ENCODE measurements around the gene CCT8L2.
"Not testable (repeated sequence)": the region's sequence is repeated elsewhere in the genome, so short reads cannot be mapped to it uniquely, and the experiment has no call there.

CCT8L2 gene

GRCh38 chr22:16592231-16592630 lies 379 bp downstream of the CCT8L2 start:
- DNase-seq: not testable (repeated sequence)

- not testable (repeated sequence) for DNase-seq
Observed at GRCh38 chr22:16591136-16591535, 1.5 kb downstream of the CCT8L2 start.

- no peak for DNase-seq
Observed at GRCh38 chr22:16586991-16587390, 5.6 kb downstream of the CCT8L2 start.

- DNase-seq: no peak
Observed at GRCh38 chr22:16586170-16586569, 6.4 kb downstream of the CCT8L2 start.

DNA sequence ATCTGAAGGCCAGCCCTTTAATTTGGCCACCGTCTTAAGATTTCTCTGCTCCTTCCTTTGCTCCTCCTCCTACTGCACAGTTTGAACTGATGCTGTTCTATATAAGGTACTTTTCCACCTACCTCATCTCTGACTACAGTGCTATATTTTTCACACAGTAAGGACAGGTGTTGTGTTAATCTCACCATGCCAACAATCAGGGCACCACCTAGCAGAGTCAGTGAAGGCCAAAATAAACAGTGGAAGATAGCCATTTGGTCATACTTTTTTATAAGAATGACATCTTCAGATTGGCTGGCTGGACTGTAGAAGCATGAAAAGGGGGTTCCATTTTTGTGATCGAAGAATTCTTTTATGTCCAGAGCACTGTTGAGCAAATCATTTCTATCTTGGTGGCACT lies 11.7 kb downstream of the CCT8L2 start:
- not testable (repeated sequence) for DNase-seq

GRCh38 chr22:16569240-16569834 lies 23.3 kb downstream of the CCT8L2 start:
- DNase-seq: not testable (repeated sequence)

DNA sequence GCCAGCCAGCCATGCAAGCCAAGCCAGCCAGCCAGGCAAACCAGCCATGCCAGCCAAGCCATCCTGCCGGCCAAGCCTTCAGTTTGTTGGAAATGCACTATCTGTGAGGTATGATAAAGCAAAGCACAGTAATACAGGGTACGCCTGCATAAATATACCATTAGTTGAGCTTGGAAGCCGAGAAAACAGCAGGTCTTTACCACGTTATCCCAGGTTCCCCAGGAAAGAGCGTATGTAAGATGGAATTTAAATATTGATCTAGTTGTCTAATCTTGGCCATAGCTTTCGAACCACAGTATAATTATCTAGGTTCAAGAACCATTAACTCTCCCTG lies 24.2 kb downstream of the CCT8L2 start:
- DNase-seq: no peak

DNA sequence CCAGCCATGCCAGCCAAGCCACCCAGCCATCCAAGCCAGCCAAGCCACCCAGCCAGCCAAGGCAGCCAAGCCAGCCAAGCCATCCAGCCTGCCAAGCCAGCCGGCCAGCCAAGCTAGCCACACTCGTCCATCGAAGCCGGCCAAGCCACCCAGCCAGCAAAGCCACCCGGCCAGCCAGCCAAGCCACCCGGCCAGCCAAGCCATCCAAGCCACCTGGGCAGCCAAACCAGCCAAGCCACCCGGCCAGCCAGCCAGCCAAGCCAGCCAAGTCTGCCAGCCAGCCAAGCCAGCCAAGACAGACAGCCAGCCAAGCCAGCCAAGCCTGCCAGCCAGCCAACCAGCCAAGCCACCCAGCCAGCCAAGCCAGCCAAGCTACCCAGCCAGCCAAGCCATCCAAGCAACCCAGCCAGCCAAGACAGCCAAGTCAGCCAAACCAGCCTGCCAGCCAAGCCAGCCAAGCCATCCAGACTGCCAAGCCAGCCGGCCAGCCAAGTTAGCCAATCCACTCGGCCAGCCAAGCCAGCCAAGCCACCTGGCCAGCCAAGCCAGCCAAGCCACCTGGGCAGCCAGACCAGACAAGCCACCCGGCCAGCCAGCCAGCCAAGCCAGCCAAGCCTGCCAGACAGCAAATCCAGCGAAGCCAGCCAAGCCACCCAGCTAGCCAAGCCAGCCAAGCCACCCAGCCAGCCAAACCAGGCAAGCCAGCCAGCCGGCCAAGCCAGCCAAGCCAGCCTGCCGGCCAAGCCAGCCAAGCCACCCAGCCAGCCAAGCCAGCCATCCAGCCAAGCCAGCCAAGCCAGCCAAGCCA lies 24.8 kb downstream of the CCT8L2 start:
- not testable (repeated sequence) for DNase-seq

DNA sequence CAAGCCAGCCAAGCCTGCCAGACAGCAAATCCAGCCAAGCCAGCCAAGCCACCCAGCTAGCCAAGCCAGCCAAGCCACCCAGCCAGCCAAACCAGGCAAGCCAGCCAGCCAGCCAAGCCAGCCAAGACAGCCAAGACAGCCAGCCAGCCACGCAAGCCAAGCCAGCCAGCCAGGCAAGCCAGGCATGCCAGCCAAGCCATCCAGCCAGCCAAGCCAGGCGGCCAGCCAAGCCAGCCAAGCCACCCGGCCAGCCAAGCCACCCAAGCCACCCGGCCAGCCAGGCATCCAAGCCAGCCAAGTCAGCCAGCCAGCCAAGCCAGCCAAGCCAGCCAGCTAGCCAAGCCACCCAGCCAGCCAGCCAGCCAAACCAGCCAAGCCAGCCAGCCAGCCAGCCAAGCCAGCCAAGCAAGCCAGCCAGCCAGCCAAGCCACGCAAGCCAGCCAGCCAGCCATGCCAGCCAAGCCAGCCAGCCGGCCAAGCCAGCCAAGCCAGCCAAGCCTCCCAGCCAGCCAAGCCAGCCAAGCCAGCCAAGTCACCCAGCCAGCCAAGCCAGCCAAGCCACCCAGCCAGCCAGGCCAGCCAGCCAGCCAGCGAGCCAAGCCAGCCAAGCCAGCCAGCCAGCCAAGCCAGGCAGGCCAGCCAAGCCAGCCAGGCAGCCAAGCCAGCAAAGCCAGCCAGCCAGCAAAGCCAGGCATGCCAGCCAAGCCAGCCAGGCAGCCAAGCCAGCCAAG lies 26.0 kb downstream of the CCT8L2 start:
- not testable (repeated sequence) for DNase-seq

- not testable (repeated sequence) for DNase-seq
Observed at GRCh38 chr22:16565585-16566420, 26.8 kb downstream of the CCT8L2 start.

DNA sequence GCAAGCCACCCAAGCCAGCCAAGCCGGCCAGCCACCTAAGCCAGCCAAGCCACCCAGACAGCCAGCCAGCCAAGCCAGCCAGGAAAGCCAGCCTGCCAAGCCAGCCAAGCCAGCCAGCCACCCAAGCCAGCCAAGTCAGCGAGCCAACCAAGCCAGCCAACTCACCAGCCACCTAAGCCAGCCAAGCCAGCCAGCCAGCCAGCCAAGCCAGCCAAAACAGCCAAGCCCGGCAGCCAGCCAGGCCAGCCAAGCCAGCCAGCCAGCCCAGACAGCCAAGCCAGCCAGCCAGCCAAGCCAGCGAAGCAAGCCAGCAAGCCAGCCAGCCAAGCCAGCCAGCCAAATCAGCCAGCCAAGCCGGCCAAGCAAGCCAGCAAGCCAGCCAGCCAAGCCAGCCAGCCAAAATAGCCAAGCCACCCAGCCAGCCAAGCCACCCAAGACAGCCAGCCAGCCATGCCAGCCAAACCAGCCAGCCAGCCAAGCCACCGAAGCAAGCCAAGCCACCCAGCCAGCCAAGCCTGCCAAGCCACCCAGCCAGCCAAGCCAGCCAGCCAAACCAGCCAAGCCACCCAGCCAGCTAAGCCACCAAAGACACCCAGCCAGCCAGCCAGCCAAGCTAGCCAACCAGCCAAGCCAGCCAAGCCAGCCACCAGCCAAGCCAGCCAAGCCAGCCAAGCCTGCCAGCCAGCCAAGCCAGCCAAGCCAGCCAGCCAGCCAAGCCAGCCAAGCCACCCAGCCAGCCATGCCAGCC lies 27.6 kb downstream of the CCT8L2 start:
- DNase-seq: not testable (repeated sequence)

- no peak for DNase-seq
Observed at GRCh38 chr22:16563555-16564520, 28.8 kb downstream of the CCT8L2 start.

GRCh38 chr22:16562711-16563554 lies 29.7 kb downstream of the CCT8L2 start:
- DNase-seq: no peak

- DNase-seq: not testable (repeated sequence)
Observed at GRCh38 chr22:16561093-16561658, 31.4 kb downstream of the CCT8L2 start.

GRCh38 chr22:16560651-16561050 lies 32.0 kb downstream of the CCT8L2 start:
- not testable (repeated sequence) for DNase-seq

DNA sequence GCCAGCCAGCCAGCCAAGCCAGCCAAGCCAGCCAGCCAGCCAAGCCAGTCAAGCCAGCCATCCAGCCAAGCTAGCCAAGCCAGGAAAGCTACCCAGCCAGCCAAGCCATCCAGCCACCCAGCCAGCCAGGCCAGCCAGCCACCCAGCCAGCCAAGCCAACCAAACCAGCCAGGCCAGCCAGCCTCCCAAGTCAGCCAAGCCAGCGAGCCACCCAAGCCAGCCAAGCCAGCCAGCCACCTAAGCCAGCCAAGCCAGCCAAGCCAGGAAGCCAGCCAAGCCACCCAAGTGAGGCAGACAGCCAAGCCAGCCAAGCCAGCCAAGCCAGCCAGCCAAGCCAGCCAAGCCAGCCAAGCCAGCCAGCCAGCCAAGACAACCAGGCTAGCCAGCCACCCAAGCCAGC lies 32.6 kb downstream of the CCT8L2 start:
- not testable (repeated sequence) for DNase-seq

DNA sequence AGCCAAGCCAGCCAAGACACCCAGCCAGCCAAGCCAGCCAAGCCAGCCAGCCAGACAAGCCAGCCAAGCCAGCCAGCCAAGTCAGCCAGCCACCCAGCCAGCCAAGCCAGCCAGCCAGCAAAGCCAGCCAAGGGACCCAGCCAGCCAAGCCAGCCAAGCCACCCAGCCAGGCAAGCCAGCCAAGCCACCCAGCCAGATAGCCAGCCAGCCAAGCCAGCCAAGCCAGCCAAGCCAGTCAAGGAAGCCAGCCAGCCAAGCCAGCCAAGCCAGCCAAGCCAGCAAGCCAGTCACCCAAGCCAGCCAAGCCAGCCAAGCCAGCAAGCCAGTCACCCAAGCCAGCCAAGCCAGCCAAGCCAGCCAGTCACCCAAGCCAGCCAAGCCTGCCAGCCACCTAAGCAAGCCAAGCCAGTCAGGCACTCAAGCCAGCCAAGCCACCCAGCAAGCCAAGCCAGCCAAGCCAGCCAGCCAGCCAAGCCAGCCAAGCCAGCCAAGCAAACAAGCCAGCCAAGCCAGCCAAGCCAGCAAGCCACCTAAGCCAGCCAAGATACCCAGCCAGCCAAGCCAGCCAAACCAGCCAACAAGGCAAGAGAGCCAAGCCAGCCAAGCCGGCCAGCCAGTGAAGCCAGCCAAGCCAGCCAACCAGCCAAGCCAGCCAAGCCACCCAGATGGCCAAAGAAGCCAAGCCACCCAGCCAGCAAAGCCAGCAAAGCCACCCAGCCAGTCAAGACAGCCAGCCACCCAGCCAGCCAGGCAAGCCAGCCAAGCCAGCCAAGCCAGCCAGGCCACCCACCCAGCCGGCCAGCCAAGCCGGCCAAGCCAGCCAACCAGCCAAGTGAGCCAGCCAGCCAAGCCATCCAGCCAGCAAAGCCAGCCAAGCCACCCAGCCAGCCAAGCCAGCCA lies 33.3 kb downstream of the CCT8L2 start:
- DNase-seq: no peak

DNA sequence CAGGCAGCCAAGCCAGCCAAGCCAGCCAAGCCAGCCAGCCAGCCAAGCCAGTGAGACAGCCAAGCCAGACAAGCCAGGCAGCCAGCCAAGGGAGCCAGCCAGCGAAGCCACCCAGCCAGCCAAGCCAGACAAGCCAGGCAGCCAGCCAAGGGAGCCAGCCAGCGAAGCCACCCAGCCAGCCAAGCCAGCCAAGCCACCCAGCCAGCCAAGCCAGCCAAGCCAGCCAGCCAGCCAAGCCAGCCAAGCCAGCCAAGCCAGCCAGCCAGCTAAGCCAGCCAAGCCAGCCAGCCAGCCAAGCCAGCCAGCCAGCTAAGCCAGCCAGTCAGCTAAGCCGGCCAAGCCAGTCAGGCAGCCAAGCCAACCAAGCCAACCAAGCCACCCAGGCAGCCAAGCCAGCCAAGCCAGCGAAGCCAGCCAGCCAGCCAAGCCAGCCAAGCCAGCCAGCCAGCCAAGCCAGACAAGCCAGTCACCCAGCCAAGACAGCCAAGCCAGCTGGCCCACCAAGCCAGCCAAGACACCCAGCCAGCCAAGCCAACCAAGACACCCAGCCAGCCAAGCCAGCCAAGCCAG lies 34.1 kb downstream of the CCT8L2 start:
- not testable (repeated sequence) for DNase-seq

All from retina (tissue), 1 donor.